Heart right ventricle (tissue), 16 donors: Measurements from ENCODE around the gene FAT2. TPM values are rescaled to one million over a fixed set of nuclear protein-coding genes. Genes with fewer than 3 reads are reported as not detected.

Experiments used
- ATAC-seq, 8 donors: fragments of 200-7000 bp; cut with Tn5 transposase; one replicate each; pipeline ENCODE4 v1.9.1; 2020; ENCODE audit warnings: mild to moderate bottlenecking in 8 of 8, moderate library complexity in 8 of 8, moderate number of reproducible peaks in 1 of 8
- DNase-seq, 2 donors: peaks; one replicate each; pipeline ENCODE4 v3.0.0-alpha.2; 2020
- H3K27ac ChIP-seq, 10 donors: fragments of 200-600 bp; sonication (generic) in 2 of 10; one replicate each; pipeline versions ENCODE4 v1.5.0 to v1.8.0; 2020 to 2022; ENCODE audit warnings: mild to moderate bottlenecking in 3 of 10
- H3K27me3 ChIP-seq, 7 donors: fragments of 200-600 bp; one replicate each; pipeline ENCODE4 v1.8.0; 2021 to 2022; ENCODE audit warnings: mild to moderate bottlenecking in 2 of 7
- H3K36me3 ChIP-seq, 9 donors: fragments of 200-600 bp; sonication (generic) in 1 of 9; one replicate each; pipeline versions ENCODE4 v1.5.0 to v1.8.0; 2020 to 2022; ENCODE audit warnings: mild to moderate bottlenecking in 2 of 9
- H3K4me1 ChIP-seq, 9 donors: fragments of 200-600 bp; sonication (generic) in 1 of 9; one replicate each; pipeline versions ENCODE4 v1.5.0 to v1.8.0; 2020 to 2022; ENCODE audit warnings: mild to moderate bottlenecking in 4 of 9
- H3K4me3 ChIP-seq, 10 donors: fragments of 200-600 bp; sonication (generic) in 2 of 10; one replicate each; pipeline versions ENCODE4 v1.5.0 to v1.8.0; 2020 to 2022; ENCODE audit warnings: mild to moderate bottlenecking in 7 of 10, moderate library complexity in 2 of 10
- H3K9me3 ChIP-seq, 11 donors: fragments of 200-600 bp in 10 of 11; sonication (generic) in 2 of 11; one replicate each; pipeline versions ENCODE4 v1.5.0 to v1.8.0; 2013 to 2022; ENCODE audit warnings: mild to moderate bottlenecking in 2 of 11, control low read depth in 1 of 11, moderate library complexity in 1 of 11
- WGBS, 2 donors: extraction: QIAGEN DNeasy Blood & Tissue Kit; methylation state at CpG; one replicate each; pipeline ENCODE4 v1.1.7; 2013; ENCODE audit warnings: inconsistent platforms in 1 of 2; 5-methylcytosine and 5-hydroxymethylcytosine counted together
- intact Hi-C, 10 donors: fragments of 100-400 bp; cut with DNase I; formaldehyde crosslinking; loops; one replicate each; pipeline versions ENCODE4 v1.11.1 to v1.14.2; 2022
- polyA plus RNA-seq, 2 donors: library from polyadenylated mRNA; stranded (reverse); fragments of 200-250 nt; gene quantifications; one replicate each; pipeline ENCODE4 v1.2.3, GENCODE V29; 2013
- total RNA-seq, 10 donors: library from RNA; stranded (reverse); fragmentation: NEBNext Ultra II Directional in 3 of 10; extraction: Animal tissue kit (Norgen Biotek cat#: 25700) in 3 of 10; gene quantifications; one replicate each; pipeline versions ENCODE4 v1.2.1 to v1.2.4, GENCODE V29; 2021 to 2023
- TF ChIP-seq, protein P1 (sequence below), 9 donors: fragments of 200-600 bp; sonication (generic) in 2 of 9; IDR thresholded peaks; one replicate each; pipeline versions ENCODE4 v1.5.0 to v1.8.0; 2021 to 2022; ENCODE audit warnings: antibody characterized with exemption in 9 of 9, mild to moderate bottlenecking in 5 of 9, moderate library complexity in 1 of 9
- donor health status: Arrhythmogenic right ventricular cardiomyopathy.
- donor health status: ischemic (EF 13 %, LVEDD 7.1; RV severe dilation, severe dysfunction).
- donor health status: healthy with polysubstance abuse.
- donor health status: DM: no; HTN: yes; CAD: no.
- donor health status: DM: no; HTN: no; CAD: no.
- donor health status: ischemic (EF 25% LVEDD 6.9; RV normal size, moderate dysfunction).
- donor health status: ischemic (EF 25% LVEDD 5.7; RV mildly dilated, moderate dysfunction).
- donor health status: healthy.
- donor health status: DM: yes; HTN: yes; CAD: no.
- donor health status: Ischemic cardiomyopathy.
- donor health status: ischemic (EF 35%, LVEDD 5.7; RV mildly dilated, moderate dysfunction).
- donor health status: nonischemic (EF 11% LVEDD 7.7; RV severe dilation, severe dysfunction).
- donor health status: DM: yes; HTN: yes; CAD: no.
- donor health status: PGD.
- donor health status: ischemic (EF 29% LVEDD 5.4; RV normal size, mild dysfunction).
- donor health status: nonischemic (EF 23%, LVEDD 6.1; RV moderate dilation, normal function).

Gene FAT2
- total and polyA plus RNA-seq, 12 donors: 0.01 to 0.13 (median 0.02) TPM; not detected in 4

DNA sequence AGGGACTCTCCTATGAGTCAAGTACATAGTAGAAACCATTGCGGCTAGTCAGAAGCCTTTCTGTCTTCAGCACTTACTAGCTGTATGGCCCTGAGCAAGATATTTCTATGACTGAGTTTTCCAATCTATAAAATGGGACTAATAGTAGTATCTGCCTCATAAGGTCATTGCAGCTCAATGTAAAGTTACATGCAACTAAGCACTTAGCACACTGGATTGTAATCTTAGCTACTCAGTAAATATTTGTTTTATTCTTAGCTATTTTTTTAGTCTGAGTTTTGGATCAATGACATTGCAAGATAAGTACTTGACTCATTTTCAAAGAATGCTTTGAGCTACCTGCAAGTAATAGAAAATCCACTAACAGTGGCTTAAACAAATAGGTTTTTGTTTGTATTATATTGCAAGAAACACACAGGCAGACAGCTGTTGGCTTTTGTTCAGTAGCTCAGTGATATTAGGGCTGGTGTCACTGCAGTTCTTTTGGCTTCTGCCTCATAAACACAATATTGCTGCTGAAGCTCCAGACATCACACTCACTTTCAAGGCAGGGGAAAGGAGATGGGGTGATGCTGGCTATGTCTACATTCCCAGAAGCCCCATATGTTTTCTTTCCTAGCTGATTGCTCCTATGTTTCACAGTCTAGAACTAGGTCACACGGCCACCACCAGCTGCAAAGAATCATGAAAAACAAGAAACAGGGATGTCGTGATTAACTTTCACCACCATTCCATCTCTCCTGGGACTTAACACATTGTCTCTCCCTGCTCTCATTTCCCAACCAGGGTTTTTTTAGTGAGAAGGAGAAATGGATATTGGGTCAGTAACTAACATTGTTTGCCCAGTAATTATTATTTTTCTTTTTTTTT is 26.9 kb upstream of the FAT2 start:
- H3K4me3 ChIP-seq: no peak overlapping the region
- H3K27me3 ChIP-seq: peaks cover 0 to 14% (median 0%) of the 10 kb centered on the region in 7 donors
- DNase-seq: no peak
- TF ChIP-seq, protein P1, sequence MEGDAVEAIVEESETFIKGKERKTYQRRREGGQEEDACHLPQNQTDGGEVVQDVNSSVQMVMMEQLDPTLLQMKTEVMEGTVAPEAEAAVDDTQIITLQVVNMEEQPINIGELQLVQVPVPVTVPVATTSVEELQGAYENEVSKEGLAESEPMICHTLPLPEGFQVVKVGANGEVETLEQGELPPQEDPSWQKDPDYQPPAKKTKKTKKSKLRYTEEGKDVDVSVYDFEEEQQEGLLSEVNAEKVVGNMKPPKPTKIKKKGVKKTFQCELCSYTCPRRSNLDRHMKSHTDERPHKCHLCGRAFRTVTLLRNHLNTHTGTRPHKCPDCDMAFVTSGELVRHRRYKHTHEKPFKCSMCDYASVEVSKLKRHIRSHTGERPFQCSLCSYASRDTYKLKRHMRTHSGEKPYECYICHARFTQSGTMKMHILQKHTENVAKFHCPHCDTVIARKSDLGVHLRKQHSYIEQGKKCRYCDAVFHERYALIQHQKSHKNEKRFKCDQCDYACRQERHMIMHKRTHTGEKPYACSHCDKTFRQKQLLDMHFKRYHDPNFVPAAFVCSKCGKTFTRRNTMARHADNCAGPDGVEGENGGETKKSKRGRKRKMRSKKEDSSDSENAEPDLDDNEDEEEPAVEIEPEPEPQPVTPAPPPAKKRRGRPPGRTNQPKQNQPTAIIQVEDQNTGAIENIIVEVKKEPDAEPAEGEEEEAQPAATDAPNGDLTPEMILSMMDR (IDR thresholded peaks at IDR 0.05): no peak
- intact Hi-C loops: no loop called here
- WGBS, 2 donors: 72 to 81% methylated on average over 3 of the region's 3 CpGs
- H3K36me3 ChIP-seq: no peaks in the 10 kb centered on the region
- peaks cover 0 to 5% (median 0%) of the 10 kb centered on the region in 11 donors for H3K9me3 ChIP-seq
- no peak overlapping the region for H3K27ac ChIP-seq
- ATAC-seq: no peak
- H3K4me1 ChIP-seq: peaks cover 0 to 6% (median 0%) of the 10 kb centered on the region in 9 donors

DNA sequence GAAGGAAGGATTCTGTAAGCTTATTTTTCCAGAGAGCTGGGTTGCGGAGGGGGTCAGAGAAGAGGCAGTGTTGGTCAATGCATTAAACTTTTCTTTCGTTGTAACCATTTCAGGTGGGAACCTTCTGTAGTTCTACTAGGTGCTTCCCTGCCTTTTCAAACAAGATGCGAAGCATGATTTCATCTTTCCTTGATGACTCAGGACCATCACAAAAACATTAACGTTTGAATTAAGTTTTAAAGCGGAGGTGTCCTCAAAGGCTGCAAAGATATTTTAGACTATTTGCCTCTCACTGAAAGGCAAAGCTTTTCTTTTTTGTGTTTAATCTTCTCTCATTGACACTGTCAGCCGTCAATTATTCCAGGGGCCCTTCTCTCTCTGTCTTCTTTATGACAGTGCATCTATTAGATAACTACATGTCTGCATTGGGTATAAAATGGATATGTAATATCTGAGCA is 26.3 kb upstream of the FAT2 start:
- Histone ChIP-seq H3K36me3 (no peaks in the 10 kb centered on the region), H3K4me1 (no peaks in the 10 kb centered on the region), H3K9me3 (peaks cover 0 to 5% (median 0%) of the 10 kb centered on the region in 11 donors), H3K27ac (no peak overlapping the region), H3K4me3 (no peak overlapping the region), H3K27me3 (peaks cover 0 to 16% (median 0%) of the 10 kb centered on the region in 7 donors)
- DNase-seq: no peak
- TF ChIP-seq, protein P1 (IDR thresholded peaks at IDR 0.05): no peak
- intact Hi-C loops: no loop called here
- ATAC-seq: no peak
- 90 to 91% methylated on average over 6 of the region's 6 CpGs for WGBS, 2 donors

DNA sequence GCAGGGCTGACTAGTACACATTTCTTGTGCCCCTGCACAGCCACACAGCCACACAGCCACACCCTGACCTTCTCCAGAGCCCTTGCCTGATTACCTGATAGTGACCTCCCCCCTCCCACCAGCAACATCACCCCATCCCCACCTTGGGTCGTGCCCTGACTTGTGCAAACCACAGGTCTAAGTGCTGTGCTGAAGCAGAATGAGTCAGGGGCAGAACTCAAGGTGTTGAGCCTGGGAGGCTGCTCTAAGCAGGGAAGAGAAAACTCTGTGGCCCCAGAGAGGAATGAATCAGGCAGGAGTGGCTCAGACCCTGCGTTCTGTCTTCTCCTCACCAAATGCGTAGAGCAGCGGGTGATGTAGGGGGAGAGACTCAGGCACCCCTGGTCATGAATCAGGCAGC is 24.3 kb upstream of the FAT2 start:
- no peak overlapping the region for H3K4me3 ChIP-seq
- ATAC-seq: no peak
- DNase-seq: no peak
- H3K4me1 ChIP-seq: no peaks in the 10 kb centered on the region
- intact Hi-C loops: no loop called here
- WGBS, 2 donors: 79 to 88% methylated on average over 4 of the region's 4 CpGs
- H3K27ac ChIP-seq: no peak overlapping the region
- peaks cover 0 to 8% (median 0%) of the 10 kb centered on the region in 7 donors for H3K27me3 ChIP-seq
- no peaks in the 10 kb centered on the region for H3K36me3 ChIP-seq
- peaks cover 0 to 5% (median 0%) of the 10 kb centered on the region in 11 donors for H3K9me3 ChIP-seq
- TF ChIP-seq, protein P1 (IDR thresholded peaks at IDR 0.05): no peak

DNA sequence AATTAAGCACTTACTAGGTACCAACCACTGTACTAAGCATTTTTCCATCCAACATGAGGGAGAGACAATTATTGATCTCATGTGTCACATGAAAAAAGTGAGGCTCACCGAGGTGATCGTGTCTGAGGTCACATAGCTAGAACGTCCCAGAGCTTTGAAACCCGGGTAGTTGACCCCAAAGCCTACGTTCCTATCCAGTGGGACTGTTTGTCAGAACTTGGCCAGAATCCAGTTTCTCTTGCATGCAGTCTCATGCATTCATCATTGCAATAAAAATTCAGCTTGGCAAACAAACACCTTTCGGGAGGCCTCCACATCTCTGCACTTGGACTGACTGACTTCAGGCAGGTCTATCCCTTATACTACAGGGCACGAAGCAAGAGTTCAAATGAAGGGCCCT is 23.4 kb upstream of the FAT2 start:
- DNase-seq: no peak
- Histone ChIP-seq H3K4me3 (no peak overlapping the region), H3K27ac (no peak overlapping the region), H3K4me1 (no peaks in the 10 kb centered on the region), H3K9me3 (peaks cover 0 to 5% (median 0%) of the 10 kb centered on the region in 11 donors), H3K36me3 (no peaks in the 10 kb centered on the region), H3K27me3 (peaks cover 0 to 13% (median 0%) of the 10 kb centered on the region in 7 donors)
- WGBS, 2 donors: 71 to 76% methylated on average over 7 of the region's 7 CpGs
- TF ChIP-seq, protein P1 (IDR thresholded peaks at IDR 0.05): no peak
- no peak for ATAC-seq
- intact Hi-C loops: no loop called here
